ENCODE data around the gene MBP.

Gene MBP

DNA sequence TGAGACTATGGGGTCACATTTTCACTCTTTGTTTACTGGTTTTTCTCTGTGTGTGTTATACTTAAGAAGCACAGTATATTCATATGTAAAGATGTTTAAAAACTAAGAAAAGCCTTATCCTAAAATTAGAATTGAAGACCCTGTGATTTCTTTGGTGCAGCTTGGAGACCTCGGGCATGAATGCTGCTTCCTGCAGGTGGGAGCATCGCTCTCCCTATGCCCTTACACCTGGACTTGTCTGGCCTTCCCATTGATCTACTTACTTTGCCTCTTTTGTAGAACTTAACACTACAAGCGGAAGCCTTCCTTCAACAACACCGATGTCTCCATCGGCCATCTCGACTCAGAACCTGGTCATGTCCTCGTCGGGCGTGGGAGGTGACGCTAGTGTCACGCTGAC, 195.7 kb downstream of the MBP start (continued):
- no peak for TF ChIP-seq TCF4 (CRISPR knock-in tag; IDR thresholded peaks at IDR 0.05; ENCODE audit: borderline replicate concordance)
- TF ChIP-seq TOX (CRISPR knock-in tag; IDR thresholded peaks at IDR 0.05; ENCODE audit: borderline replicate concordance): no peak
- no peak for TF ChIP-seq ZNF565 (CRISPR knock-in tag; conservative IDR thresholded peaks at IDR 0.05; ENCODE audit: low read depth)

DNA sequence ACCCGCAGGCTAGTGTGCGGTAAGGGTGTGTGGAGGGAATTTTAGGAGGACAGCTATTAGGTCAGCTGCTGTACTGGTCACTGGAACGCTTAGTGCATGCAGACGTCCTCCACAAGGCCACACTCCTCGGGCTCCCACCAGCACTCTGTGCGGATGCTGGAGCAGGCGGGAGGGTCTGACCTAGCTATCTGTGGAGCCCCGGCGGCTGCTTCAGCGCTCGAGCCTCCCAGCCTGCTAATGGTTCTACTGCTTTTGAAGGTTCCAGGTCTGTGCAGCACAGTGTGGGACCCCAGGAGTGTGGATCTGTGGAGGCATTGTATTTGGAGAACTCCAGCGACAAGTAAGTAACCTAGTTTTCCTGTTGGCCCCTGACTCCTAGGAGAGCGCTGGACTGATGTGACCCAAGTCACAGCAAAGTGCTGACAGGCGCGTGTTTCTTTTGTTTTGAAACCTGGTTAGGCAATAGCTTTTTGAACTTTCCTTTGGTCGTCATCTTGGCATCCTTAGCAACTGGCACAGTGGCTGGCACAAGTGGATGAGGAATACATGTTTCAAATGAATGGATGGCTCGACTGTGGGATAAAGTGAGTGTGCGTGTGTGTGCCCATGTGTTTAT, 196.8 kb downstream of the MBP start:
- TF ChIP-seq, protein P1, sequence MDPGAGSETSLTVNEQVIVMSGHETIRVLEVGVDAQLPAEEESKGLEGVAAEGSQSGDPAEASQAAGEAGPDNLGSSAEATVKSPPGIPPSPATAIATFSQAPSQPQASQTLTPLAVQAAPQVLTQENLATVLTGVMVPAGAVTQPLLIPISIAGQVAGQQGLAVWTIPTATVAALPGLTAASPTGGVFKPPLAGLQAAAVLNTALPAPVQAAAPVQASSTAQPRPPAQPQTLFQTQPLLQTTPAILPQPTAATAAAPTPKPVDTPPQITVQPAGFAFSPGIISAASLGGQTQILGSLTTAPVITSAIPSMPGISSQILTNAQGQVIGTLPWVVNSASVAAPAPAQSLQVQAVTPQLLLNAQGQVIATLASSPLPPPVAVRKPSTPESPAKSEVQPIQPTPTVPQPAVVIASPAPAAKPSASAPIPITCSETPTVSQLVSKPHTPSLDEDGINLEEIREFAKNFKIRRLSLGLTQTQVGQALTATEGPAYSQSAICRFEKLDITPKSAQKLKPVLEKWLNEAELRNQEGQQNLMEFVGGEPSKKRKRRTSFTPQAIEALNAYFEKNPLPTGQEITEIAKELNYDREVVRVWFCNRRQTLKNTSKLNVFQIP (CRISPR knock-in tag; IDR thresholded peaks at IDR 0.05; ENCODE audit: borderline replicate concordance, low read depth): no peak
- TF ChIP-seq, protein P2, sequence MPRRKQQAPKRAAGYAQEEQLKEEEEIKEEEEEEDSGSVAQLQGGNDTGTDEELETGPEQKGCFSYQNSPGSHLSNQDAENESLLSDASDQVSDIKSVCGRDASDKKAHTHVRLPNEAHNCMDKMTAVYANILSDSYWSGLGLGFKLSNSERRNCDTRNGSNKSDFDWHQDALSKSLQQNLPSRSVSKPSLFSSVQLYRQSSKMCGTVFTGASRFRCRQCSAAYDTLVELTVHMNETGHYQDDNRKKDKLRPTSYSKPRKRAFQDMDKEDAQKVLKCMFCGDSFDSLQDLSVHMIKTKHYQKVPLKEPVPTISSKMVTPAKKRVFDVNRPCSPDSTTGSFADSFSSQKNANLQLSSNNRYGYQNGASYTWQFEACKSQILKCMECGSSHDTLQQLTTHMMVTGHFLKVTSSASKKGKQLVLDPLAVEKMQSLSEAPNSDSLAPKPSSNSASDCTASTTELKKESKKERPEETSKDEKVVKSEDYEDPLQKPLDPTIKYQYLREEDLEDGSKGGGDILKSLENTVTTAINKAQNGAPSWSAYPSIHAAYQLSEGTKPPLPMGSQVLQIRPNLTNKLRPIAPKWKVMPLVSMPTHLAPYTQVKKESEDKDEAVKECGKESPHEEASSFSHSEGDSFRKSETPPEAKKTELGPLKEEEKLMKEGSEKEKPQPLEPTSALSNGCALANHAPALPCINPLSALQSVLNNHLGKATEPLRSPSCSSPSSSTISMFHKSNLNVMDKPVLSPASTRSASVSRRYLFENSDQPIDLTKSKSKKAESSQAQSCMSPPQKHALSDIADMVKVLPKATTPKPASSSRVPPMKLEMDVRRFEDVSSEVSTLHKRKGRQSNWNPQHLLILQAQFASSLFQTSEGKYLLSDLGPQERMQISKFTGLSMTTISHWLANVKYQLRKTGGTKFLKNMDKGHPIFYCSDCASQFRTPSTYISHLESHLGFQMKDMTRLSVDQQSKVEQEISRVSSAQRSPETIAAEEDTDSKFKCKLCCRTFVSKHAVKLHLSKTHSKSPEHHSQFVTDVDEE (CRISPR knock-in tag; IDR thresholded peaks at IDR 0.05): no peak
- TF ChIP-seq TCF4 (CRISPR knock-in tag; IDR thresholded peaks at IDR 0.05; ENCODE audit: borderline replicate concordance): no peak
- TF ChIP-seq ZNF8 (CRISPR knock-in tag; IDR thresholded peaks at IDR 0.05): no peak
- no peak for TF ChIP-seq PPARA (CRISPR knock-in tag; IDR thresholded peaks at IDR 0.05; ENCODE audit: borderline replicate concordance)
- TF ChIP-seq ZFP3 (CRISPR knock-in tag; IDR thresholded peaks at IDR 0.05): no peak
- TF ChIP-seq ZNF70 (CRISPR knock-in tag; IDR thresholded peaks at IDR 0.05): no peak
- no peak for TF ChIP-seq ARNTL (CRISPR knock-in tag; IDR thresholded peaks at IDR 0.05; ENCODE audit: borderline replicate concordance, low read depth)
- no peak for TF ChIP-seq ZFP30 (CRISPR knock-in tag; IDR thresholded peaks at IDR 0.05)
- TF ChIP-seq TOX (CRISPR knock-in tag; IDR thresholded peaks at IDR 0.05; ENCODE audit: borderline replicate concordance): no peak
- TF ChIP-seq ZC3H10 (CRISPR knock-in tag; IDR thresholded peaks at IDR 0.05): no peak
- ATAC-seq: no peak

DNA sequence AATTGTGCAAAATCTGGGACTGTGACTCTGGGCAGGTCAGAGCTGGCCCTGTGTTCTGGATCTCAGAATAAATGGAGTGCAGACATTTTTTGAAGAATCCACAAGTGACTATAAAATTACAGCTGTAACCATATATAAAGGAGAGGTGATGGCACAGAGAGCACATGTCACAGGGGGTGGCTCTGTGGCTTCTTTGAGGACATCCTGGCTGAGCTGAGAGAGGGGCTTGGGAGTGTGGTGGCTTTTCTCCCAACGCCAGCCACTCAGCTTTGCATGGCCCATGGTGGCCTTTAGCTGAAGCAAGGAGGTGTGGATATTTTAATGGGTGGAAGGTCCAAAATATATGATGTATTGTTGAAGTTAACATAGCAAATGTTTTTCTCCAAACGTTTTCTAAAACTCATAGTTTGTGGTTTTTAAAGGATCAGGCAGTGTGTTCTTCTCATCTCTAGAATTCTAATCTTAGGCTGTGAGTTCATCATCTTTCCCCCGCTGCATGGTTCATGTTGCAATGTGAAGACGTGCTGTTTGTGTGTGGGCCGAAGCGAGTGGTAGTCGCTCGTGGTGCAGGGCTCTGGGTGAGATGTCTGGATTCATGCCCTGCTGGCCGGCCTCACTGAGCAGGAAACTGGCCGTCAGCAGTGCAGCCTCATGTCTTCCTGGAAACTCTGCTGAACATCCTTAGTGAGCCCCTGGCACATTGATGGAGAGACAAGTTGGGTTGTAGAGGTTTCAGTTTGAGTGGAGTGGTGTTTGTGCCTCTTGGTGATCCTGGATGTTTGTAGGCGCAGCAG, 200.4 kb downstream of the MBP start:
- ATAC-seq: no peak

DNA sequence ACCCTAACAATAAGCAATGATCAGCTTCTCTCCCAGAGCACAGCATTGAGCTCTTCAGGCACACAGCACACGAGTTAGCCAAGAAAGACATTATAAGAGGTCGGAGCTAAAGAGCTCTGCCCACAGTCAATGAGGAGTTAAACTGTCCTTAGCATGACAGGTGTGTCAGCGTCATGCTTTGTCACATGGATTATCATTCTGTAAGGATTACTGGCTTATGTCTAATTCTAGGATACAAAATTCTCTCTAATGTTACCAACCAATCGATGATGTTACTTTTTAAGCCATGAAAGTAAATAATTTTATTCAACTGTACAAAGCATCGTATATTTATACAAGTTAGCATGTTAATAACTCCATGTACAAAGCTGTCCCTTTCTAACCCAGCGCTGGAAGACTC, 201.4 kb downstream of the MBP start:
- no peak for TF ChIP-seq CSDC2 (CRISPR knock-in tag; IDR thresholded peaks at IDR 0.05)
- TF ChIP-seq, protein P3, sequence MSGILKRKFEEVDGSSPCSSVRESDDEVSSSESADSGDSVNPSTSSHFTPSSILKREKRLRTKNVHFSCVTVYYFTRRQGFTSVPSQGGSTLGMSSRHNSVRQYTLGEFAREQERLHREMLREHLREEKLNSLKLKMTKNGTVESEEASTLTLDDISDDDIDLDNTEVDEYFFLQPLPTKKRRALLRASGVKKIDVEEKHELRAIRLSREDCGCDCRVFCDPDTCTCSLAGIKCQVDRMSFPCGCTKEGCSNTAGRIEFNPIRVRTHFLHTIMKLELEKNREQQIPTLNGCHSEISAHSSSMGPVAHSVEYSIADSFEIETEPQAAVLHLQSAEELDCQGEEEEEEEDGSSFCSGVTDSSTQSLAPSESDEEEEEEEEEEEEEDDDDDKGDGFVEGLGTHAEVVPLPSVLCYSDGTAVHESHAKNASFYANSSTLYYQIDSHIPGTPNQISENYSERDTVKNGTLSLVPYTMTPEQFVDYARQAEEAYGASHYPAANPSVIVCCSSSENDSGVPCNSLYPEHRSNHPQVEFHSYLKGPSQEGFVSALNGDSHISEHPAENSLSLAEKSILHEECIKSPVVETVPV (CRISPR knock-in tag; IDR thresholded peaks at IDR 0.05): no peak
- ATAC-seq: no peak

More for the DNA sequence above, 200.4 kb downstream of the MBP start:
- TF ChIP-seq RARB (CRISPR knock-in tag; IDR thresholded peaks at IDR 0.05): no peak

Measured in SK-N-SH treated with all-trans-retinoic acid at 6 μM for 48 hours (cell line).